NCI-H526 treated with DMSO at 0.1 percent for 48 hours (cell line): ENCODE results near the gene PSMB7.

Source experiments
- DNase-seq: peaks from one replicate; lab custom pipeline; 2025; lab: John Stamatoyannopoulos, UW

Gene PSMB7

GRCh38 chr9:124345063-124345462 is 70.2 kb downstream of the PSMB7 start:
- DNase-seq = no peak

- no peak for DNase-seq
Measured at GRCh38 chr9:124344291-124345050, 70.8 kb downstream of the PSMB7 start.

GRCh38 chr9:124343533-124344290 is 71.5 kb downstream of the PSMB7 start:
- DNase-seq = no peak

- no peak for DNase-seq
Measured at GRCh38 chr9:124342776-124343485, 72.3 kb downstream of the PSMB7 start.

- no peak for DNase-seq
Measured at GRCh38 chr9:124342402-124342775, 72.9 kb downstream of the PSMB7 start.

- DNase-seq = no peak
Measured at GRCh38 chr9:124341455-124342170, 73.6 kb downstream of the PSMB7 start.

- DNase-seq = no peak
Measured at GRCh38 chr9:124340219-124341069, 74.8 kb downstream of the PSMB7 start.

- no peak for DNase-seq
Measured at GRCh38 chr9:124339603-124340146, 75.6 kb downstream of the PSMB7 start.

GRCh38 chr9:124337562-124337961 is 77.7 kb downstream of the PSMB7 start:
- no peak for DNase-seq

- DNase-seq = no peak
Measured at GRCh38 chr9:124335320-124335707, 79.9 kb downstream of the PSMB7 start.

GRCh38 chr9:124334568-124335319 is 80.5 kb downstream of the PSMB7 start:
- DNase-seq = no peak

- no peak for DNase-seq
Measured at GRCh38 chr9:124333203-124333579, 82.1 kb downstream of the PSMB7 start.

GRCh38 chr9:124332361-124333202 is 82.7 kb downstream of the PSMB7 start:
- no peak for DNase-seq

GRCh38 chr9:124331580-124331979 is 83.7 kb downstream of the PSMB7 start:
- DNase-seq = no peak

- DNase-seq = peak; percentile 18
Measured at GRCh38 chr9:124330011-124330697, 85.1 kb downstream of the PSMB7 start.

- DNase-seq = no peak
Measured at GRCh38 chr9:124329206-124329792, 85.9 kb downstream of the PSMB7 start.

GRCh38 chr9:124328285-124328684 is 87.0 kb downstream of the PSMB7 start:
- no peak for DNase-seq

GRCh38 chr9:124327491-124327890 is 87.8 kb downstream of the PSMB7 start:
- no peak for DNase-seq
